Prostate gland (tissue), 2 donors: ENCODE data around the gene TMEM154. TPM values are rescaled to one million over a fixed set of nuclear protein-coding genes. Genes with fewer than 3 reads are reported as not detected.
"Not testable (repeated sequence)": the region's sequence is repeated elsewhere in the genome, so short reads cannot be mapped to it uniquely, and the experiment has no call there.

Source experiments
- DNase-seq: peaks from one replicate; pipeline ENCODE4 v3.0.0-alpha.2; 2019; ENCODE audit warnings: low spot score
- H3K27ac ChIP-seq, 2 donors: fragments of 200-600 bp; sonication (generic); 2 replicates each; pipeline ENCODE4 v1.5.1; 2017 to 2019
- H3K27me3 ChIP-seq: fragments of 200-600 bp; sonication (generic); replicated peaks from 2 replicates; pipeline ENCODE4 v1.5.1; 2019; ENCODE audit not compliant: insufficient read depth
- H3K36me3 ChIP-seq, 2 donors: fragments of 200-600 bp; sonication (generic); 1 replicate in 1 of 2; 2 replicates in 1 of 2; pipeline versions ENCODE4 v1.5.1 to v1.8.1; 2017 to 2019
- H3K4me1 ChIP-seq: fragments of 200-600 bp; sonication (generic); replicated peaks from 2 replicates; pipeline ENCODE4 v1.5.1; 2019
- H3K4me3 ChIP-seq, 2 donors: fragments of 200-600 bp; sonication (generic); 2 replicates each; pipeline ENCODE4 v1.5.1; 2017 to 2019
- H3K9me3 ChIP-seq: fragments of 200-600 bp; sonication (generic); 2 replicates; pipeline ENCODE4 v1.5.1; 2017
- POLR2A ChIP-seq: fragments of 450-650 bp; IDR thresholded peaks from one replicate; pipeline ENCODE4 v1.6.1; 2016; ENCODE audit warnings: antibody characterized with exemption, mild to moderate bottlenecking
- POLR2AphosphoS5 ChIP-seq: sonication (generic); formaldehyde crosslinking; IDR thresholded peaks from one replicate; pipeline ENCODE4 v1.6.1; 2017; ENCODE audit warnings: antibody characterized with exemption
- WGBS: methylation state at CpG from one replicate; pipeline ENCODE4 v1.1.5; 2018; 5-methylcytosine and 5-hydroxymethylcytosine counted together
- intact Hi-C: fragments of 100-400 bp; cut with DNase I; formaldehyde crosslinking; loops from one replicate; pipeline ENCODE4 v1.14.2; 2022
- total RNA-seq, 2 donors: library from RNA; depleted of rRNA; stranded (reverse); fragments of >200 nt; gene quantifications; one replicate each; pipeline ENCODE4 v1.1.0, GENCODE V29; 2016
- TF ChIP-seq, protein P1 (sequence below), 4 experiments: fragments of 200-600 bp in 2 of 4; fragments of 450-650 bp in 2 of 4; sonication (generic) in 2 of 4; IDR thresholded peaks; 1 replicate in 3 of 4; 2 replicates in 1 of 4; pipeline ENCODE4 v1.5.1; 2016 to 2019; ENCODE audit warnings: antibody characterized with exemption in 4 of 4, mild to moderate bottlenecking in 2 of 4, moderate library complexity in 2 of 4

TMEM154 gene
- total RNA-seq, 2 donors from 2014 or later, result 2.6 to 2.7 TPM

DNA sequence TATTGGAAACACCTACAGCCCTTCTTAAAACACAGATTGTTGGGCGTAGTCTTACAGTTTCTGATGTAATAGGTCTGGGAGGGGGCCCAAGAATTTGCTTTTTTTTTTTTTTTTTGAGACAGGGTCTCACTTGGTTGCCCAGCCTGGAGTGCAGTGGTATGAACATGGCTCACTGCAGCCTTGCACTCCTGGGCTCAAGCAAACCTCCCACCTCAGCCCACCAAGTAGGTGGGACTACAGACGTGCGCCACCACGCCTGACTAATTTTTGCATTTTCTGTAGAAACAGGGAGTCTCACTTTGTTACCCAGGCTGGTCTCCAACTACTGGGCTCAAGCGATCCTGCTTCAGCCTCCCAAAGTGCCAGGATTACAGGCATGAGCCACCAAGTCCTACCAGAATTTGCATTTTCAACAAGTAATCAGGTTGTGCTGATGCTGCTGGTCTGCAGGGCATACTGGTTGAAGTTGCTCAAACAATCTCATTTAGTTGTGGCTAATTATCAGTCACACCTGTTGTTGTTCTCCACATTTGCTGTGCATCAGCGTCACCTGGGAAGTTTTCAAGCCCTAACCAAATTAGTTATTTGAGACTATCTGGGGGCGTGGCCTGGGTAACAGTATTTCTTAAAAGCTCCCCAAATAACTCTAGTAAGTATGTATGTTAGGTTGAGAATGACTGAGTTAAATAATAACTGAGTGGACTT lies 14.0 kb downstream of the TMEM154 start:
- no peak overlapping the region for H3K4me3 ChIP-seq
- no peak overlapping the region for H3K27ac ChIP-seq
- TF ChIP-seq, protein P1, sequence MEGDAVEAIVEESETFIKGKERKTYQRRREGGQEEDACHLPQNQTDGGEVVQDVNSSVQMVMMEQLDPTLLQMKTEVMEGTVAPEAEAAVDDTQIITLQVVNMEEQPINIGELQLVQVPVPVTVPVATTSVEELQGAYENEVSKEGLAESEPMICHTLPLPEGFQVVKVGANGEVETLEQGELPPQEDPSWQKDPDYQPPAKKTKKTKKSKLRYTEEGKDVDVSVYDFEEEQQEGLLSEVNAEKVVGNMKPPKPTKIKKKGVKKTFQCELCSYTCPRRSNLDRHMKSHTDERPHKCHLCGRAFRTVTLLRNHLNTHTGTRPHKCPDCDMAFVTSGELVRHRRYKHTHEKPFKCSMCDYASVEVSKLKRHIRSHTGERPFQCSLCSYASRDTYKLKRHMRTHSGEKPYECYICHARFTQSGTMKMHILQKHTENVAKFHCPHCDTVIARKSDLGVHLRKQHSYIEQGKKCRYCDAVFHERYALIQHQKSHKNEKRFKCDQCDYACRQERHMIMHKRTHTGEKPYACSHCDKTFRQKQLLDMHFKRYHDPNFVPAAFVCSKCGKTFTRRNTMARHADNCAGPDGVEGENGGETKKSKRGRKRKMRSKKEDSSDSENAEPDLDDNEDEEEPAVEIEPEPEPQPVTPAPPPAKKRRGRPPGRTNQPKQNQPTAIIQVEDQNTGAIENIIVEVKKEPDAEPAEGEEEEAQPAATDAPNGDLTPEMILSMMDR (IDR thresholded peaks at IDR 0.05), result no peak
- no peak for TF ChIP-seq POLR2A
- TF ChIP-seq POLR2AphosphoS5, result no peak
- DNase-seq, result no peak
- intact Hi-C loops, result no loop called here
- no peaks in the 10 kb centered on the region for H3K27me3 ChIP-seq
- 83% methylated on average over 7 of the region's 7 CpGs for WGBS
- no peaks in the 10 kb centered on the region for H3K36me3 ChIP-seq
- no peaks in the 10 kb centered on the region for H3K4me1 ChIP-seq
- no peaks in the 10 kb centered on the region for H3K9me3 ChIP-seq

DNA sequence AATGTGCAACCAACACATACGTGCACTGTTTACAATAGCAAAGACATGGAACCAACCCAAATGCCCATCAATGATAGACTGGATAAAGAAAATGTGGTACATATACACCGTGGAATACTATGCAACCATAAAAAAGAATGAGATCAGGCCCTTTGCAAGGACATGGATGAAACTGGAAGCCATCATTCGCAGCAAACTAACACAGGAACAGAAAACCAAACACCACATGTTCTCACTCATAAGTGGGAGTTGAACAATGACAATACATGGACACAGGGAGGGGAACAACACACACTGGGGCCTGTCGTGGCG lies 15.8 kb downstream of the TMEM154 start:
- H3K9me3 ChIP-seq, H3K27ac ChIP-seq, H3K36me3 ChIP-seq, intact Hi-C loops, DNase-seq, H3K4me3 ChIP-seq, H3K27me3 ChIP-seq, H3K4me1 ChIP-seq: not testable (repeated sequence)
- whole genome bisulfite sequencing, result 69% methylated on average over 5 of the region's 5 CpGs

DNA sequence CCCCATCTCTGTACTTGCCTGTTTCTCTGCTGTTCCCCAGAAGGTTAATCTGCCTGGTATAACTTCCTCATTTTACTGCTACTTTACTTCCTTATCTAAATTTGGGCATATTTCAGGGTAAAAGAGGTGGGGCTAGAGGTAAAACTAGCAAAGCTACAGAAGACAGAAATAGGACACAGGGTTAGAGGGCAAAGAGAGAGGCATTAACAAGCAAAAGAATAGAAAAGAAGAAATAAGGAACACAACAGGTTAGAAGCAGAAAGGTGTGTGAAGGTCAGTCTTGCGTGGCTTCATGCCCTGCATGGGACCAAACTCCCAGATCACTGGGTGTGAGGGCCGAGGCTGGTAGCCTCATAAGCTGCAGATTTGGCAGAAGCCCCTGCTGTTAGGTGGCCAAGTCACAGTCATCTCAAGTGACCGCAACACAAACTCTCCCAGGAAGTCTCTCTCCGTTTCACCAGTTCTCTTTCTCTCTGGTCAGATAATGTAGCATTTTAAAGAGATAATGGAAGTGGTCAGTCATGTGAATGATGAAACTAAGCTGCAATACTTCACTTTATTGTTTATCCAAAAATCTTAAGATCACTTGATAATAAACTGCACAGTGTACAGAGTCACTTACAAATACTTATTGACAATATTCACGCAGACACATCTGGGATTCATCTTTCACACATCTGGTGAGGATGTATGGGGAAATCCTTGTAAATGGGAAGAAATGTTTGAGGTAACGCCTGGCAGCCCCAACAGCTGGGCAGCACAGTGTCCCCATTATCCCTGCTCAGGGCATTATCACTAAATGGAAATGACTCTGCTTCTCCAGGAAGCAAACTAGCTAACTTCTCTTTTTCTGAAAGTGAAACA lies 16.4 kb downstream of the TMEM154 start:
- TF ChIP-seq, protein P1 (IDR thresholded peaks at IDR 0.05), result no peak
- TF ChIP-seq POLR2AphosphoS5 (no peak), POLR2A (no peak)
- no peak for DNase-seq
- no peaks in the 10 kb centered on the region for H3K36me3 ChIP-seq
- H3K27me3 ChIP-seq, result no peaks in the 10 kb centered on the region
- no peaks in the 10 kb centered on the region for H3K4me1 ChIP-seq
- WGBS, result 75% methylated on average over 6 of the region's 6 CpGs
- H3K27ac ChIP-seq, result no peak overlapping the region
- intact Hi-C loops, result no loop called here
- H3K9me3 ChIP-seq, result no peaks in the 10 kb centered on the region
- H3K4me3 ChIP-seq, result no peak overlapping the region

DNA sequence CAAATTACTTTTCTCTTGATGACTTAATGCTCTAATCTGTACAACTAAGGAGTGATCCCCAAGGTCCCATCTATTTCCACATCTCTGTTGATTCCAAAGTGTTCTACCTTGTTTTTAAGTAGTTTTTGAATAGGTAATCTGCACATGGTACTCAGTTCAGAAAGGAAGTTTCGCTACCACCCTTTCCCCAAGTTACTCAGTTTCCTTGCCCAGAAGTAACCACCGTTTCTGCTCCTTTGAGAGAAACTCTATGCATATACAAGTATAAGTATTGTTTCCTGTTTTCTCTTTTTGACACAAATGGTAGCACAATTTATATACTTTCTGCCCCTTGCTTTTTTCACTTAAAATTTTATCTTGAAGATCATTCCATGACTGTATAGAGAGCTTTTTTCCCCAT lies 18.1 kb downstream of the TMEM154 start:
- DNase-seq, result no peak
- Histone ChIP-seq H3K4me3 (no peak overlapping the region), H3K27ac (no peak overlapping the region), H3K4me1 (no peaks in the 10 kb centered on the region), H3K27me3 (no peaks in the 10 kb centered on the region), H3K36me3 (no peaks in the 10 kb centered on the region), H3K9me3 (no peaks in the 10 kb centered on the region)
- 89% methylated on average over 2 of the region's 2 CpGs for whole genome bisulfite sequencing
- intact Hi-C loops, result no loop called here
- TF ChIP-seq POLR2A, result no peak

DNA sequence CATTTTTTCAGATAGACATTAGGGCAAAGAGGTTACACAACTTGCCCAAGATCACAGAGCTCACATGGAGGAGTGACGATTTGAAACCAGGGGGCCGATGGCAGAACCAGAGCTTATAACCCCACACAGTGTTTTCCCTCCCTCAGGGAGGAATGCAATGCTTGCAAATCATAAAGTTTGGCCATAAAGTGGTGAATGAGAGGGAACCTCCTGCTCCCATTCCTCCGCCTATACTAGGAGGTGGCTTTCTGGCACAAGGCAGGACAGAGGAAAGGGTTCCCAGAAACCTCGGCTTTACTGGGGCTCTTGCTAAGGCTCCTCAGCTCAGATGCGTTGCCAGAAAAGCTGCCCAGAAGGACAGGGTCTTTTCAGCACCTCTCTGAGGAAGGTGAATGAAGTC lies 19.3 kb downstream of the TMEM154 start:
- Histone ChIP-seq H3K9me3 (no peaks in the 10 kb centered on the region), H3K27me3 (no peaks in the 10 kb centered on the region), H3K4me1 (no peaks in the 10 kb centered on the region), H3K36me3 (no peaks in the 10 kb centered on the region), H3K4me3 (no peak overlapping the region), H3K27ac (no peak overlapping the region)
- intact Hi-C loops, result no loop called here
- WGBS, result 64% methylated on average over 5 of the region's 5 CpGs
- DNase-seq, result no peak
- TF ChIP-seq POLR2A (no peak), POLR2AphosphoS5 (no peak)
- TF ChIP-seq, protein P1 (IDR thresholded peaks at IDR 0.05), result no peak

DNA sequence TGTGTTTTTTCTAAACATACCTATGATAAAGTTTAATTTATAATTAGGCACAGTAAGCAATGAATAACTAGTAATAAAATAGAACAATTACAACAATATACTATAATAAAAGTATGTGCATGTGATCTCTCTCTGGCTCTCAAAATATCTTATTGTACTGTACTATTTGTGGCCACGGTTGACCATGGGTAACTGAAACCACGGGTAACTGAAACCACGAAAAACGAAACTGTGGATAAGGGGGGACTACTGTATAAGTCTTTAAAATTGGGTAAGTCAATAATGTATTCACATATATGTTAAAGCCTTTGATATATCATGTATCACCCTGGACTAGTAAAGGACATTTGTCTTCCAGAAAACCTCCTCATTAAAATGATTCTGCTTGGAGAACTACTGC lies 20.0 kb downstream of the TMEM154 start:
- Histone ChIP-seq H3K4me1 (no peaks in the 10 kb centered on the region), H3K27ac (no peak overlapping the region), H3K27me3 (no peaks in the 10 kb centered on the region), H3K4me3 (no peak overlapping the region), H3K36me3 (no peaks in the 10 kb centered on the region), H3K9me3 (no peaks in the 10 kb centered on the region)
- 73% methylated on average over 4 of the region's 4 CpGs for WGBS
- intact Hi-C loops, result no loop called here
- DNase-seq, result no peak
- TF ChIP-seq POLR2A (no peak), POLR2AphosphoS5 (no peak)
- TF ChIP-seq, protein P1 (IDR thresholded peaks at IDR 0.05), result no peak
